K562 (cell line): ENCODE data around the gene RNF6. TPM values are rescaled to one million over a fixed set of nuclear protein-coding genes. Genes with fewer than 3 reads are reported as not detected.

Experiments used
- ARNT ChIP-seq, 2 experiments: fragments of 450-650 bp; IDR thresholded peaks; 2 replicates each; pipeline ENCODE4 v1.6.1; 2016; ENCODE audit warnings: mild to moderate bottlenecking in 1 of 2
- POLR2AphosphoS2 ChIP-seq: IDR thresholded peaks from 2 replicates; pipeline ENCODE4 v1.6.1; 2012; ENCODE audit warnings: low read length, improper control_type of control experiment
- STAG1 ChIP-seq: sonication (generic); formaldehyde crosslinking; IDR thresholded peaks from 2 replicates; pipeline ENCODE4 v1.5.0; 2020; ENCODE audit warnings: missing genetic modification reagents, borderline replicate concordance
- TOE1 ChIP-seq, 2 experiments: fragments of 450-650 bp in 1 of 2; sonication (generic) in 1 of 2; formaldehyde crosslinking in 1 of 2; IDR thresholded peaks; 2 replicates each; pipeline versions ENCODE4 v1.7.1 to v1.8.0; 2016 to 2022; ENCODE audit warnings: borderline replicate concordance in 2 of 2, mild to moderate bottlenecking in 2 of 2, antibody characterized with exemption in 1 of 2, inconsistent platforms in 1 of 2, low read depth in 1 of 2, missing genetic modification reagents in 1 of 2, moderate library complexity in 1 of 2
- ZNF212 ChIP-seq: fragments of 450-650 bp; formaldehyde crosslinking; IDR thresholded peaks from 2 replicates; pipeline ENCODE4 v1.4.0; 2020; ENCODE audit warnings: mild to moderate bottlenecking
- polyA plus RNA-seq, 8 experiments: library from polyadenylated mRNA; depleted of rRNA in 4 of 8; stranded (reverse) in 5 of 8; unstranded in 3 of 8; fragments of >200 nt; fragmentation: Nextera tagmentation in 2 of 8; fragmentation: Illumina TruSeq in 1 of 8; extraction: Ambion mirVana in 2 of 8; extraction: Trizol in 1 of 8; gene quantifications; 2 replicates each; pipeline versions ENCODE4 v1.2.1 to v1.2.3, GENCODE V29; 2011 to 2014; ENCODE audit warnings: inconsistent platforms in 1 of 8, missing spikeins in 1 of 8
- total RNA-seq, 7 experiments: library from RNA; depleted of rRNA in 6 of 7; stranded (reverse); fragments of >200 nt in 6 of 7; fragmentation: Illumina TruSeq in 2 of 7; extraction: Trizol in 2 of 7; gene quantifications; 2 replicates each; pipeline versions ENCODE4 v1.2.1 to v1.2.3, GENCODE V29; 2011 to 2021; ENCODE audit warnings: low replicate concordance in 1 of 7
- TF ChIP-seq, protein P1 (sequence below): fragments of 450-650 bp; IDR thresholded peaks from 2 replicates; pipeline ENCODE4 v1.6.1; 2016; ENCODE audit warnings: borderline replicate concordance
- TF ChIP-seq, protein P2 (sequence below): fragments of 450-650 bp; conservative IDR thresholded peaks from 2 replicates; pipeline ENCODE4 v1.6.1; 2016; ENCODE audit warnings: missing genetic modification characterization, low read depth, mild to moderate bottlenecking, missing compliant biosample characterization, moderate library complexity
- TF ChIP-seq, protein P3 (sequence below), 2 experiments: fragments of 450-650 bp; conservative IDR thresholded peaks; 2 replicates each; pipeline ENCODE4 v1.6.1; 2017; ENCODE audit warnings: mild to moderate bottlenecking in 2 of 2, moderate library complexity in 2 of 2
- TF ChIP-seq, protein P4 (sequence below), 2 experiments: IDR thresholded peaks; 2 replicates each; pipeline ENCODE4 v1.6.1; 2011; ENCODE audit warnings: borderline replicate concordance in 1 of 2, control low read depth in 1 of 2, low read depth in 1 of 2, low read length in 1 of 2, mild to moderate bottlenecking in 1 of 2, mixed read lengths in 1 of 2, moderate library complexity in 1 of 2; ENCODE audit not compliant: insufficient read depth in 1 of 2, insufficient read length in 1 of 2, poor library complexity in 1 of 2, severe bottlenecking in 1 of 2; ENCODE audit errors: extremely low read depth in 1 of 2
- TF ChIP-seq, protein P5 (sequence below): sonication (generic); formaldehyde crosslinking; IDR thresholded peaks from 2 replicates; pipeline ENCODE4 v1.8.1; 2023; ENCODE audit warnings: mild to moderate bottlenecking, missing genetic modification reagents

RNF6 gene
- total and polyA plus RNA-seq, 9 of the 15 experiments (the other 6 are each of a cell fraction or from before 2014, with no cell fraction given) = 12.0 to 31.4 (median 22.3) TPM

DNA sequence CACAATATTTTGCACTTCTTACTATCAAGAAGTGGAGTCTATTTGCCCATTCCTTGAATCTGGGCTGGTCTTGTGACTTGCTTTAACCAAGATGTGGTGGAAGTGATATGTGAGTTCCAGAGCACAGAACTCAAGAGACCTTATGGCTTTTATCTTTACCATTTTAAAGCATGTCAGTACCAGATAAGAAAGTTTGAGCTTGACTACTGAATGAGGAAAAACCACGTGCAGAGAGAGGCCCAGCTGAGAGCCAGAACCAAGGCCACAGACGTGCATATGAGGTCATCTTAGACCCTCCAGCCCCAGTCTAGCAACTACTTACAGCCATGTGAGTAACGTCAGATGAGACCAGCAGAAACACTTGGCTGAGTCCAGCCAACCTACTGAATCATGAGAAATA lies 25.5 kb upstream of the RNF6 start (continued):
- TF ChIP-seq, protein P1, sequence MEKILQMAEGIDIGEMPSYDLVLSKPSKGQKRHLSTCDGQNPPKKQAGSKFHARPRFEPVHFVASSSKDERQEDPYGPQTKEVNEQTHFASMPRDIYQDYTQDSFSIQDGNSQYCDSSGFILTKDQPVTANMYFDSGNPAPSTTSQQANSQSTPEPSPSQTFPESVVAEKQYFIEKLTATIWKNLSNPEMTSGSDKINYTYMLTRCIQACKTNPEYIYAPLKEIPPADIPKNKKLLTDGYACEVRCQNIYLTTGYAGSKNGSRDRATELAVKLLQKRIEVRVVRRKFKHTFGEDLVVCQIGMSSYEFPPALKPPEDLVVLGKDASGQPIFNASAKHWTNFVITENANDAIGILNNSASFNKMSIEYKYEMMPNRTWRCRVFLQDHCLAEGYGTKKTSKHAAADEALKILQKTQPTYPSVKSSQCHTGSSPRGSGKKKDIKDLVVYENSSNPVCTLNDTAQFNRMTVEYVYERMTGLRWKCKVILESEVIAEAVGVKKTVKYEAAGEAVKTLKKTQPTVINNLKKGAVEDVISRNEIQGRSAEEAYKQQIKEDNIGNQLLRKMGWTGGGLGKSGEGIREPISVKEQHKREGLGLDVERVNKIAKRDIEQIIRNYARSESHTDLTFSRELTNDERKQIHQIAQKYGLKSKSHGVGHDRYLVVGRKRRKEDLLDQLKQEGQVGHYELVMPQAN = no peak; the same call in 1 of the 2 replicates
- TF ChIP-seq, protein P2, sequence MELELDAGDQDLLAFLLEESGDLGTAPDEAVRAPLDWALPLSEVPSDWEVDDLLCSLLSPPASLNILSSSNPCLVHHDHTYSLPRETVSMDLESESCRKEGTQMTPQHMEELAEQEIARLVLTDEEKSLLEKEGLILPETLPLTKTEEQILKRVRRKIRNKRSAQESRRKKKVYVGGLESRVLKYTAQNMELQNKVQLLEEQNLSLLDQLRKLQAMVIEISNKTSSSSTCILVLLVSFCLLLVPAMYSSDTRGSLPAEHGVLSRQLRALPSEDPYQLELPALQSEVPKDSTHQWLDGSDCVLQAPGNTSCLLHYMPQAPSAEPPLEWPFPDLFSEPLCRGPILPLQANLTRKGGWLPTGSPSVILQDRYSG (tag) = no peak
- 0 out of 4 replicates have a peak, but pooled peaks of 1 of the 2 experiments have one; percentile 52 for TF ChIP-seq ARNT (IDR thresholded peaks at IDR 0.05)
- TF ChIP-seq, protein P3, sequence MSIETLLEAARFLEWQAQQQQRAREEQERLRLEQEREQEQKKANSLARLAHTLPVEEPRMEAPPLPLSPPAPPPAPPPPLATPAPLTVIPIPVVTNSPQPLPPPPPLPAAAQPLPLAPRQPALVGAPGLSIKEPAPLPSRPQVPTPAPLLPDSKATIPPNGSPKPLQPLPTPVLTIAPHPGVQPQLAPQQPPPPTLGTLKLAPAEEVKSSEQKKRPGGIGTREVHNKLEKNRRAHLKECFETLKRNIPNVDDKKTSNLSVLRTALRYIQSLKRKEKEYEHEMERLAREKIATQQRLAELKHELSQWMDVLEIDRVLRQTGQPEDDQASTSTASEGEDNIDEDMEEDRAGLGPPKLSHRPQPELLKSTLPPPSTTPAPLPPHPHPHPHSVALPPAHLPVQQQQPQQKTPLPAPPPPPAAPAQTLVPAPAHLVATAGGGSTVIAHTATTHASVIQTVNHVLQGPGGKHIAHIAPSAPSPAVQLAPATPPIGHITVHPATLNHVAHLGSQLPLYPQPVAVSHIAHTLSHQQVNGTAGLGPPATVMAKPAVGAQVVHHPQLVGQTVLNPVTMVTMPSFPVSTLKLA (conservative IDR thresholded peaks at IDR 0.05) = peak; percentile 79 to 88
- no peak for TF ChIP-seq POLR2AphosphoS2
- no peak for TF ChIP-seq STAG1
- TF ChIP-seq TOE1 (IDR thresholded peaks at IDR 0.05; ENCODE audit: borderline replicate concordance) = peak; percentile 73; the same call in 1 of the 2 replicates
- no peak for TF ChIP-seq TOE1 (CRISPR knock-in tag; IDR thresholded peaks at IDR 0.05; ENCODE audit: borderline replicate concordance, low read depth)
- TF ChIP-seq, protein P4, sequence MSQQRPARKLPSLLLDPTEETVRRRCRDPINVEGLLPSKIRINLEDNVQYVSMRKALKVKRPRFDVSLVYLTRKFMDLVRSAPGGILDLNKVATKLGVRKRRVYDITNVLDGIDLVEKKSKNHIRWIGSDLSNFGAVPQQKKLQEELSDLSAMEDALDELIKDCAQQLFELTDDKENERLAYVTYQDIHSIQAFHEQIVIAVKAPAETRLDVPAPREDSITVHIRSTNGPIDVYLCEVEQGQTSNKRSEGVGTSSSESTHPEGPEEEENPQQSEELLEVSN (IDR thresholded peaks at IDR 0.05; ENCODE audit: borderline replicate concordance in 1 of 2, extremely low read depth in 1 of 2, insufficient read depth in 1 of 2, insufficient read length in 1 of 2, low read depth in 1 of 2, low read length in 1 of 2, poor library complexity in 1 of 2, severe bottlenecking in 1 of 2) = peak; percentile 14
- TF ChIP-seq, protein P5, sequence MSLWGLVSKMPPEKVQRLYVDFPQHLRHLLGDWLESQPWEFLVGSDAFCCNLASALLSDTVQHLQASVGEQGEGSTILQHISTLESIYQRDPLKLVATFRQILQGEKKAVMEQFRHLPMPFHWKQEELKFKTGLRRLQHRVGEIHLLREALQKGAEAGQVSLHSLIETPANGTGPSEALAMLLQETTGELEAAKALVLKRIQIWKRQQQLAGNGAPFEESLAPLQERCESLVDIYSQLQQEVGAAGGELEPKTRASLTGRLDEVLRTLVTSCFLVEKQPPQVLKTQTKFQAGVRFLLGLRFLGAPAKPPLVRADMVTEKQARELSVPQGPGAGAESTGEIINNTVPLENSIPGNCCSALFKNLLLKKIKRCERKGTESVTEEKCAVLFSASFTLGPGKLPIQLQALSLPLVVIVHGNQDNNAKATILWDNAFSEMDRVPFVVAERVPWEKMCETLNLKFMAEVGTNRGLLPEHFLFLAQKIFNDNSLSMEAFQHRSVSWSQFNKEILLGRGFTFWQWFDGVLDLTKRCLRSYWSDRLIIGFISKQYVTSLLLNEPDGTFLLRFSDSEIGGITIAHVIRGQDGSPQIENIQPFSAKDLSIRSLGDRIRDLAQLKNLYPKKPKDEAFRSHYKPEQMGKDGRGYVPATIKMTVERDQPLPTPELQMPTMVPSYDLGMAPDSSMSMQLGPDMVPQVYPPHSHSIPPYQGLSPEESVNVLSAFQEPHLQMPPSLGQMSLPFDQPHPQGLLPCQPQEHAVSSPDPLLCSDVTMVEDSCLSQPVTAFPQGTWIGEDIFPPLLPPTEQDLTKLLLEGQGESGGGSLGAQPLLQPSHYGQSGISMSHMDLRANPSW (CRISPR knock-in tag) = no peak
- no peak for TF ChIP-seq ZNF212 (CRISPR knock-in tag)
